Hematopoietic multipotent progenitor cell treated with erythropoietin and hydrocortisone succinate and interleukin-3 and kit ligand, for 4 days (in vitro differentiated cells): ENCODE results near the gene PIM1.
A peak's percentile ranks its signal among the peaks of the same experiment; 100 is the strongest.

Experiments used
- DNase-seq: peaks from one replicate; pipeline ENCODE4 v3.0.0-alpha.2; 2015

PIM1 gene

DNA sequence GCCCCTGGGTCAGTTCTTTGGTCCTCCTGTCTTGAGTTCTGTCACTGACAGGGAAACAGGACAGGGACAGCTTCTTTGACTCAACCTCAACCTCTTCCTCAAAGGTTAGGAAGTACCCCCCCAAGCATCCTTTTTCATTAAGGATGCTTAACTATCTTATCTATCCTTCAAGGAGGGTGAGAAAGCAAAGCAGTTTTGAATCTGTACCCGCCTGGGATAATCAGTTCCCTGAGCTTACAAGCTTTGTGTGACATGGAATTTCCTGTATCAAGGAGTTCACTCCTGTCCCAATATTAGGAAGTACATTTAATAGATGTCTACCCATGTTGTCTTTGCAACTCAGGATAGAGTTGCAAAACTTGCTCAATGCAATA, 31.1 kb upstream of the PIM1 start:
- DNase-seq, result no peak

DNA sequence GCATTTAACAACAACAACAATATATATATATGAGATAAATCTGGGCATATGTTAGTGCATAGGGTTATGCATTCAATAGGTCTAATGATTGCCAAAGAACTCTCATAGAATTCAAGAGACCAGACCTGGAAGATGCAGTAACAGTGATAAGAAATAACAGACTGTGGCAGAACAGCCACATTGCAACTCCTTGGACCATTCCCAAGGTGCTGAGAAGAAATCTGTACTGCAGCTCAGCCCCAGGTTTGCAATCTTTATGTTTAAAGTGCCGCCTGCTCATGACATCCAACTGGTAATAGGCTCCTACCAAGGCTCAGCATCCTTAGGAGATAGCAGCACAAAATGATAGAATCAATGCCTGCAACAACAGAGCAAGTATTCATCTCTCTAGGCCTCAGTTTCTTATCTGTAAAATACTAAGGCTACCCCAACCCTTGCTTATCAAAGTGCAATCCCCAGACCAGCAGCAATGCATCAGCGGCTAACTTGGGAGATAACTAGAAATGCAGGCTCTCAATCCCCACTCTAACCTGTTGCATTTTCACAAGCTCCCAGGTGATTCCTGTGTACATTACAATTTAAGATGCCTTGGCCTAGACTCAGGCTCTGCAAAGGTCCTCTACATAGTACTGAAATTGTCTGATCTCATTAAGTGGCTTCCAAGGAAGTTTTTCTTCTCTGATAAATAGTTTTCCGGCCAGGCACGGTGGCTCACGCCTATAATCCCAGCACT, 30.6 kb upstream of the PIM1 start:
- no peak for DNase-seq

DNA sequence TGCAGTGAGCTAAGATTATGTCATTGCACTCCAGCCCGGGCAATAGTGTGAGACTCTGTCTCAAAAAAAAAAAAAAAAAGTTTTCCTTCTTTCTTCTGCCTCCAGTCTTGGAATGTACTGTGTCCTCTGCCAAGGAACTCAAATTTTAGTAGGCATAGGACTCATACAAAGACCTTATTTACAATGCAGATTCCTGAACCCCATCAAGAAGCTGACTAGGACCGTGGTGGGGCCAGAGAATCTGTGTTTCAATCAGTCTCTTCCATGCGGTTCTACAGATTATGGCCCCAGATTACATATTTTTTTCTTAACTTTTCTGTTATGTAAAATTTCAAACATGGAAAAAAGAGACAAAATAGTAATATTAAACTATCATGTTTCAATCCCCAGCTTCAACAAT, 29.8 kb upstream of the PIM1 start:
- no peak for DNase-seq

DNA sequence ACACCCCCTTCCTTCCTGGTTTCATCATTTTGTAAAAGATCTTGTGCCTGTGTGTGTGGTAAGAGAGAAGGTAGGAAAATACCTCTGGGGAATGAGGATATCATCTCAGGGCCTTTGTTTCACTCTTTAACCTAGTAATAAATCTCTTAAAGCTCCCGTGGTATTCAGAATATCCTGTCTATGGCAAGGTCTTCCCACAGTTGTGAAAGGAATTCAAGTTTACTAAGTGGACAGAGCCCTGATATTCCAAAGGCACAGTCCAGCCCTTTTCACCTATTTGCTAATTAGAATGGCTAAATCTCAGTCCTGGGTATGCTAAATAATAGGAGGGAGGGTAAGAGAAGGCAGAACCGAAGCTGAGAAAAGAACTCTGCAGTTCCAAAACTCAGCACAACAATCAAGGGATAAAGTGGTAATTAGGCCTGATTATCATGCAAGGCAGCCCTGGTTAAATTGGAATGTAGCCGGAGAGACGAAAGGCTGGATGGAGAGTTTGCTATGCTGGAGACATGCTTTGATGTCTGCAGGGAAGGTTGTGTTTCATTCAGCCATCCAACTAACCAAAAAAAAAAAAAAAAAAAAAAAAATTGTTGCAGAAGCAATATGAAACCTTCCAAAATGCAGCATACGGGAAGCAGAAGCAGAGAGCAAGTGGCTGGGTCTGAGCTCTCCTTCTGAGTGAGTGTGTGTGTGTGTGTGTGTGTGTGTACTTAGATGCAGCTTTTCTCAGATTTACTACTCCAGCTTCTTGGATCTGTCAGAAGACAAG, 28.5 kb upstream of the PIM1 start:
- DNase-seq, result no peak

DNA sequence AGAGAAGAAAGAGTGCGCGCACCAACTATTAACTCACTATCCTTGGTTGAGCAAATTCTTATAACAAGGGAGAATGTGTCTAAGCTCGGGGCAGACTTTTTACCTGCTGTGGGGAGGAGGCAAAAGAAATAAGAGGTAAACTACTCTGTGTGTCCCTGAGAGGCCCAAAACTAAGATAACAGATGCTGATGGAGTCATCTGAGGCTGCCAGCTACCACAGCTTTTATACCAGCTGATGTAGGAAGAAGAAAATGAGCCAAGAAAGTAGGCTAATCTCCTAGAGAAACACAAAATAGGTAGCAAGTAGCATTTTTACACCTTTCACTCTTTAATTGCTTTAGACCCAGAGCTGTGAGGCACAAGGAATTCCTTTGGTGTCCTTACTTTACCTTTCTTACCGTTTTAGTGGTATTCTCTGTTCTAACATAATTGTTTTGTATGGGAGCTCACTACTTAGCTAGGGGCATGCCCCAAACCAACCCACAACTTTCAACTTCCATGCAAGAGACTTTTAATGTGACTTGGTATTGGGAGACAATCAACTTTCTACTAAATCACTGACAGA, 27.8 kb upstream of the PIM1 start:
- no peak for DNase-seq

DNA sequence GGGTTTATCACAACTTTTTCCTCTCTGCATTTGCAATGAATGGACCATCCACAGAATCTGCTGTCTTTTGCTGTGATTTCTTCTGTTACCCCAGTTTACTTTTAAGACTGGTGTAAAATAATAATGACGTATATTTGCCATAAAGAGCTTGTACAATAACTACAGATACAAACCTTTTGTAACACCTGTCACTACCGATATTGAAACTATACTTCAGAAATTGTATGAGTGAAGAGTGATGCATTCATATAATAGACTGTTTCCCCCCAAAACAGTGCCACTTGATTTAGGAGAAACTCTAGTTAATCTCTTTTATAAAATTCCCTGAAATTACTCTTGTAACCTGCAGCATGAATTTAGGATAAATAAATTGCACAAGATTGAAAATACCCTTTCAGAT, 26.4 kb upstream of the PIM1 start:
- DNase-seq, result no peak

DNA sequence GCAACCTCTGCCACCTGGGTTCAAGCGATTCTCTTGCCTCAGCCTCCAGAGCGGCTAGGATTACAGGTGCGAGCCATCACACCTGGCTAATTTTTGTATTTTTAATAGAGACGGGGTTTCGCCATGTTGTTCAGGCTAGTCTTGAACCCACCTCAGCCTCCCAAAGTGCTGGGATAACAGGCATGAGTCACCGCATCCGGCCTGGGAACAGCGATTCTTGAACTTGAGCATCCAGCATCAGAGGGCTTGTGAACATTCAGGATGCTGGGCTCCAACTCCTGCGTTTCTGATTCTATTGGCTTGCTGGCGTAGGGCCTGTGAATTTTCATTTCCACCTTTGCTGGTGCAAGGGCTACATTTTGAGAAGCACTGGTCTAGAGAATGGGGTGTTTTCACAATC, 24.5 kb upstream of the PIM1 start:
- no peak for DNase-seq

DNA sequence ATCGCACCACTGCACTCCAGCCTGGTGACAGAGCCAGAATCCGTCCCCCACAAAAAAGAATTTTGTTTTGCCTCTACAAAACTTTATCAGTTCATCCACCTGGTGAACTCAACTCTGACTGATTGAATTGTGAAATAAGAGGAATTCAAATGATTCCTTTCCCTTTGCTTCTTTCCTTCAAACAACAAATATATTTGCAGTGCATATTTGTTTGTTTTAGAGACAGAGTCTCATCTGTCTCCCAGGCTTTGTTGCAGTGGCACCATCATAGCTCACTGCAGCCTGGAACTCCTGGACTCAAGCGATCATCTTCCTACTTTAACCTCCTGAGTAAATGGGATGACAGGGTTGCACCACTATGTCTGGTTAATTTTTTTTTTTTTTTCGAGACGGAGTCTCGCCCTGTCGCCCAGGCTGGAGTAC, 23.2 kb upstream of the PIM1 start:
- no peak for DNase-seq

DNA sequence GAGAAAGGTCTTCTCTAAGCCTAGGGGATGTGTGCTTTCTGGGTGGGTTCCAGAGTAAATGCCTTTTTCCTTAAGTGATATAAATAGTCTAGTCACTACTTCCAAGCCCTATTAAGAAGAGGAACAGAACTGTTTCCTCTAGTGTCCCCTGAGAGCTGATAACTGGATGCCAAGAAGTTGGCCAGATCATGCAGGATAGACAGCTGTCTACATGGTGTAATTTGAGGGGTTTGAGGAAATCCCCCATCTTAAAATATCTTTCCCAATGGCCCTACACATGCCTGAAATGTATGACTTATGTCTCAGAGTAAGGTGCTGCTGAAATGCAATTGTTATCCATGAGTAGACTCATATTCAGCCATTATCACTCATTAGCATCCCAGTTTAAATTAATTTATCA, 20.2 kb upstream of the PIM1 start:
- no peak for DNase-seq

DNA sequence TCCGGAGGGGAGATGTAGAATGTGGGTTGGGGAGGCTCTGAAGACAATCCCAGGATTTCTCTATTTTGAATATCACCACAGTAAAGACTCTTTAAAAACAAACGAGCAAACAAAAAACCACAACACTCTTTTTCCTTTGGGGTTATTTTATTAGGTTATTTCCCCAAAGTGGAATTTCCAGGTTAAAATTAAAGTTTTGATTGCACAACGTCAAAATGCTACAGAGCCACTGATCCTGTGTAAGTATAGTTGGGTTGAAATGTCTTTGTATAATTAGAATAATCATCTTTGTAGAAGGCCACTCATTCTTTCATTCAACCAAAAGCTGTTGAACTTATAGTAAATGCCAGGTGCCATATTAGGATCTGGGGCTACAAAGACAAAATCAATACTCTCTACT, 19.6 kb upstream of the PIM1 start:
- no peak for DNase-seq

DNA sequence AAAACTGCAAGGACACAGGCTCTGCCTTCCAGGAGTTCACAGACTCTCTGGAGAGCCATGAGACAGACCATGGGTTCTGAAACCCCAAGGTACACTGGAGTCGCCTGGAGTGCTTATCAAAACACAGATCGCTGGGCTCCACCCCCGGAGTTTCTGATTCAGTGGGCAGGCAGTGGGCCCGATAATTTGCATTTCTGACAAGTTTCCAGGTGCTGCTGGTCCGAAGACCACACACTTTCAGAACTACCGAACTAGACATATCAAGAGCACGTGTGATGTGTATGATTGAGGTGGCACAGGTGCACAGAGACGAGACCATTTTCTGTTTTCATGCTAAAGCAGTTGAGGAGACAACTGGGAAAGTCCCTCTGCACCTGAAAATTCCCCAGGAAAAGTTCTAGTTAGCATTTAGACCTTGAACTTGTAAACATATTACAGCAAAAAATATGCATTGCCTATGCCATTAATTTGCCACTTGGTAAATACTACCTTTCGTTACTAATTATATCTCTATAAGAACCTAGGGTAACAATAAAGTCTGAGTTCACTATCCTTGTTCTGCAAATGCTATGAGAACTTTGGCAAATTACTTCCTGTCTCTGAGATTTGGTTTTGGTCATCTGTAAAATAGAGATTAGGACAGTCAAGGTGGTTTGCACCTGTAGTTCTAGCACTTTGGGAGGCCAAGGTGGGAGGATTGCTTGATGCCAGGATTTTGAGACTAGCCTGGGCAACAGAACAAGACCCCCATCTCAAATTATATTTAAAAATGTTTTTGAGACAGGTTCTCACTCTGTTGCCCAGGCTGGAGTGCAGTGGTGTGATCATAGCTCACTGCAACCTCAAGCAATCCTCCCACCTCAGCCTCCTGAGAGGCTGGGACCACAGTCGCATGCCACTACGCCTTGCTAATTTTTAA, 14.3 kb upstream of the PIM1 start:
- no peak for DNase-seq

DNA sequence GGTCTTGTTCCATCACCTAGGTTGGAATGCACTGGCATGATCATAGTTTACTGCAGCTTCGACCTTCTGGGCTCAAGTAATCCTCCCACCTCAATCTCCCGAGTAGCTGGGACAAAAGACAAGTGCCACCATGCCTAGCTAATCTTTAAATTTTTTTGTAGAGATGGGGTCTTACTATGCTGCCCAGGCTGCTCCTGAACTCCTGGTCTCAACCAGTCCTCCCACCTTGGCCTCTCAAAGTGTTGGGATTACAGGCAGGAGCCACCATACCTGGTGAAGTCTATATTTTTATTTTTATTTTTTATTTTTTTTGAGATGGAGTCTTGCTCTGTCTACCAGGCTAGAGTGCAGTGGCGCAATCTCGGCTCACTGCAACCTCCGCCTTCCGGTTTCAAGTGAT, 11.4 kb upstream of the PIM1 start:
- DNase-seq, result no peak

DNA sequence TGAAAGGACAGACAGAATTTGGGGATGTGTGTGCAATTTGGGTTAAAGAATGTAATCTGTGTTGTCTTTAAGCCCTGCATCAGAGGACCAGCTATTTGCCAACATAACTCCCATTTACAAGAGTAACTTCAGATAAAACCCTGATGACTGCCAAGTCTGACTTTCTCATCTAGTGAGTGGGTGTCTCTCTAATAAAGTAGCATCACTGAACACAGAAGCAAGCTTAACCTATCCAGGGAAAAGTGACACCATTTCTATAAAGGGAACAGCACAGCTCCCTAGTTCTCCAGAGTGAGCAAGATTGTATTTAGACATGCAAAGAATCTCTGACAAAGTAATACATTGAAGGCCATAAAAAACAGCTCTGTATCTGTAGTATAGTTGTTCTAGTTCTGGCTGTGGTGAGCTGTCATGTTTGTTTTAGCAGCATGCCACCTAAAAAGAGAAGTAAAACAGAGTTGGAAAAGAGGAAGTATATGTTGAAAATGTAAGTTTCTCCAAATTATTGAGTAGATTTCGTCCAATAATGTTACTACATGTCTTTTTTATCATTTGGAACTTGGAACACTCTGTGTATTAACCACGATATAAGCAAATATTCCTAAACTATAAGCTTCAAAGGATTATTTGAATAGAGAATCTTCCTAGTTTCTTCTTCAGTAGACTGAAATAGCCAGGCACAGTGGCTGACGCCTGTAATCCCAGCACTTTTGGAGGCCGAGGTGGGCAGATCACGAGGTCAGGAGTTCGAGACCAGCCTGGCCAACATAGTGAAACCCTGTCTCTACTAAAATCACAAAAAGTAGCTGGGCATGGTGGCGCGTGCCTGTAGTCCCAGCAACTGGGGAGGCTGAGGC, 8.8 kb upstream of the PIM1 start:
- DNase-seq, result peak; percentile 84

DNA sequence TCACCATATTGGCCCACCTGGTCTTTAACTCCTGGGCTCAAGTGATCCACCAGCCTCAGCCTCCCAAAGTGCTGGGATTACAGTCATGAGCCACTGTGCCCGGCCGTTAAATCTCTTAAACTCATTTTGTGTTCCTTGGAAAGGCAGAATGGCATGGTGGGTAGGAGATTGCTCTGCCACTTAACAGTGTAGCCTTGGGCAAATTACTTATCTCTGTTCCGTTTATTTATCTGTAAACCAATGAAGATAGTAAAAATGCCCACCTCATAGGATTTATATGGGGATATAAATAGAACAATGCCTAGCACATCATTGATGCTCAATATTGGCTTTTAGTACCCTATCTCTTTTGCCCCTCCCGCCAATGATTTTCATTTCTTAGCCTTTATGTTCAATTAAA, 7.2 kb upstream of the PIM1 start:
- DNase-seq, result no peak

DNA sequence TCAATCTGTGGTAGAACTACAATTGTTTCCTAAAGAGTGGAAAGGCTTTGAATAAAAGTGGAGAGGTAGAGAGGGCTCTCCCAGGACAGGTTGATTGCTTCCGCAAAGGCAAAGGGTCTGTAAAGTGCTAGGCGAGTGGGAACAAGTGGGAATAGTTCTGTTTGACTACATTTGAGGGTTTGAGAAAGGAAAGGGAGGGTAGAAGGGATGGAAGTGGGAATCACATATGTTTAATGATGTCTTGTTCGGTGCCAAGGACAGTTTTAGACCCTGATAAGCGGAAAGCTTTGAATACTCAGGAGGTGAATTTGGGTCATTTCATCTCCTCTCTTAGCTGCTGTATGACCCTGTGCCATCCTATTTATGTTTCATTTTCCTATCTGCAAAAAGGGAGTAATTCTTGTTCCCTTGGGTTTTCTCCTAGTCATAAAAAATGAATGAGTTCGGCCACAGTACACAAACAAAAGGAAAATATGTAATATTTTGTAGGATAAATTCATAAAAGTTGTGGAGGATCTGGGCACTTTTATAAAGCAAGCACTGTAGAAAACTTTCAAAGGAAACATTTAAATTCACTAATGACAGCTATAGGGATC, 1.7 kb upstream of the PIM1 start:
- DNase-seq, result no peak

DNA sequence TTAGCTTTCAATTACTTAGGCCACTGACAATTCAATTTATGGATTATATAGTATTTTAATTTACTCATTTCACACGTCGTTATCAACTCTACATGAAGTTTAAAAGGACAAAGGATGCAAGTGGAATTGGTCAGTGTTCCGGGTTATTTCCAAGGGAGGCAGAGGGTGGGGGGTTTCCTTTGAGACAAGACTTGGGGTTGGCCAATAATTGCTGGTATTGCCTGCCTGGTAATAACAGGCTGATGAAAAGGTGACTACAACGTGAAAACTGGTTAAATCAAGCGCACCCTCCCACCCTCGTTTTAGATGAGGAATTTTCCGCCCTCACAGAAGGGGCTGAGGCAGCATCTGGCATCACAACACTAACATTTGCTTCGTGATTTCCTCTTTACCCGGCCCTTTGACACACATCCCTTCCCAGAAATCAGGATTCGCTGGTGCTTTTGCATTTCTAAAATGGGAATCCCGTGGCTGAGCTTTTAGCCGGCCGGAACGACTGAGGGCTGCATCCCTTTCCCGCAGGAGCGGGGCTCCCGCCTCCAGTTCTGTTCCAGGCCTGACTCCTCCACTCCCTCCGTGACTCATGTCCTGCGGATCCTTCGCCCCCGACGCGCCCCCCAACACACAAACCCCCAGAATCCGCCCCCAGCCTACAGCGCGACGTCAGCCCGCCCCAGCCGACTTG, 999 bp upstream of the PIM1 start:
- DNase-seq, result peak; percentile 48

DNA sequence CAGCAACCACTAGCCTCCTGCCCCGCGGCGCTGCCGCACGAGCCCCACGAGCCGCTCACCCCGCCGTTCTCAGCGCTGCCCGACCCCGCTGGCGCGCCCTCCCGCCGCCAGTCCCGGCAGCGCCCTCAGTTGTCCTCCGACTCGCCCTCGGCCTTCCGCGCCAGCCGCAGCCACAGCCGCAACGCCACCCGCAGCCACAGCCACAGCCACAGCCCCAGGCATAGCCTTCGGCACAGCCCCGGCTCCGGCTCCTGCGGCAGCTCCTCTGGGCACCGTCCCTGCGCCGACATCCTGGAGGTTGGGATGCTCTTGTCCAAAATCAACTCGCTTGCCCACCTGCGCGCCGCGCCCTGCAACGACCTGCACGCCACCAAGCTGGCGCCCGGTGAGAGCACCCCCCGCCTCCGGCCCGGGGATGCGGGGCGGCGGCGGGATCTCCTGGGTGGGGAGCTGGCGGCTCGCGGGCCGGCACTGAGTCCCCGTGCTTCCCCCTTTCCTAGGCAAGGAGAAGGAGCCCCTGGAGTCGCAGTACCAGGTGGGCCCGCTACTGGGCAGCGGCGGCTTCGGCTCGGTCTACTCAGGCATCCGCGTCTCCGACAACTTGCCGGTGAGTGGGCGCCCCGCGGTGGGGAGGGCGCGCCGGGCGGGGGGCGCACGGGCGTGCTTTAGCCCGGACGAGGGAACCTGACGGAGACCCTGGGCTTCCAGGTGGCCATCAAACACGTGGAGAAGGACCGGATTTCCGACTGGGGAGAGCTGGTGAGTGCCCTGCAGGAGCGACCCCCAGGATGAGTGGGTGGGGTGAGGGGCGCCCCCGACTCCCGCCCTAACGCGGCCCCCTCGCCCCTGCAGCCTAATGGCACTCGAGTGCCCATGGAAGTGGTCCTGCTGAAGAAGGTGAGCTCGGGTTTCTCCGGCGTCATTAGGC, 585 bp downstream of the PIM1 start:
- DNase-seq, result peak; percentile 79

DNA sequence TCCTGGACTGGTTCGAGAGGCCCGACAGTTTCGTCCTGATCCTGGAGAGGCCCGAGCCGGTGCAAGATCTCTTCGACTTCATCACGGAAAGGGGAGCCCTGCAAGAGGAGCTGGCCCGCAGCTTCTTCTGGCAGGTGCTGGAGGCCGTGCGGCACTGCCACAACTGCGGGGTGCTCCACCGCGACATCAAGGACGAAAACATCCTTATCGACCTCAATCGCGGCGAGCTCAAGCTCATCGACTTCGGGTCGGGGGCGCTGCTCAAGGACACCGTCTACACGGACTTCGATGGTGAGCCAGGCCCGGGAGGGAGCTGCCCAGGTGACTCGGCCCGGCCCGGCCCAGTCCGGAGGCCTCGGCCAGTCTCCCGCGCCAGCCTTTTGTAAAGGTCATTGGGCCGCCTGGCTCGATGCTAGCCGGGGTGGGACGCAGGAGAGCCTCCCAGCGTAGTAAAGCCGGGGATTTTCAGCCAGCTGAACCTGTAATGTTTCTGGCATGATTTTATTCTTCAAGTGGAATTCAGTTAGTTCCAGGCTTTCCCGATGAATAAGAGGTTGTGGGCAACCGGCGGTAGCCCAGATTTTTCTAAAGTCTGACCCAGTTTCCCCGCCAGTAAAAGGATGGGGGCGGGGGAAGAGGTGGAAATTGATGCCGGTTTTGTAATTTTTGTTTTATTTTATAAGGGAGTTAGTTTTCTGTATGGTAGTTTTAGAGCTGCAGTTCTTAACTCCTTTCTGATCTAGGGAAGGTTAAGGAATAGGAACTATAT, 1.4 kb downstream of the PIM1 start:
- peak; percentile 60 for DNase-seq
